PFSK-1 (cell line): ENCODE data around the gene TMEM14B.

Experiments used
- FOXP2 ChIP-seq: optimal IDR thresholded peaks from 2 replicates; pipeline ENCODE3; 2011; ENCODE audit warnings: borderline replicate concordance, control low read depth, inconsistent platforms; ENCODE audit not compliant: insufficient read depth; ENCODE audit errors: extremely low read length, extremely low read depth
- POLR2AphosphoS5 ChIP-seq: IDR thresholded peaks from 2 replicates; pipeline ENCODE4 v1.6.1; 2012; ENCODE audit warnings: low read depth, mild to moderate bottlenecking, control low read depth, low read length, moderate library complexity
- SIN3A ChIP-seq: IDR thresholded peaks from 2 replicates; pipeline ENCODE4 v1.6.1; 2012; ENCODE audit warnings: mild to moderate bottlenecking, low read length, moderate library complexity, borderline replicate concordance; ENCODE audit not compliant: insufficient read depth
- TAF1 ChIP-seq: IDR thresholded peaks from 2 replicates; pipeline ENCODE4 v1.6.1; 2012; ENCODE audit warnings: low read length, control low read depth, borderline replicate concordance; ENCODE audit not compliant: insufficient read depth
- TF ChIP-seq, protein P1 (sequence below), 2 experiments: IDR thresholded peaks; 2 replicates each; pipeline versions ENCODE4 v1.6.1 to v1.8.0; 2011 to 2012; ENCODE audit warnings: low read depth in 2 of 2, low read length in 2 of 2, control low read depth in 1 of 2, inconsistent platforms in 1 of 2, mild to moderate bottlenecking in 1 of 2, moderate library complexity in 1 of 2; ENCODE audit not compliant: insufficient read depth in 1 of 2

DNA sequence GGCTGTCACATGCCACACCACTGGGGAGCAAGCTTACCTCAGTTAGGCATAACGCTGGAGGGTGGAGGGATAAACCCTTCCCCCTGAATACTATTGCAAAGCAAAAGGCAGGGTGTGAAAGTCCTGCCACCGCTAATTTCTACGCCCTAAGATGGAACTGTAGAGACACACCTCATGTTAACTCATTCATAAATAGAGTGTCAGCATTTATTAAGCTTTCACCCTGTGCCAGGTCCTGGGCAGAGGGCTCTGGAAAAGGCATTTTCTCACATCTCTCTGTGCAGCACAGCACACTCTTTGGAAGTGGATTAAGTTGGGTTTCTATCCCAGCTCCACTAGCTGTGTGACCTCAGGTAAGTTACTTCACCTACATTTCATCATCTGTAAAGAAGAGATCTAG, 21.8 kb downstream of the TMEM14B start:
- TF ChIP-seq POLR2AphosphoS5, result no peak
- TF ChIP-seq, protein P1, sequence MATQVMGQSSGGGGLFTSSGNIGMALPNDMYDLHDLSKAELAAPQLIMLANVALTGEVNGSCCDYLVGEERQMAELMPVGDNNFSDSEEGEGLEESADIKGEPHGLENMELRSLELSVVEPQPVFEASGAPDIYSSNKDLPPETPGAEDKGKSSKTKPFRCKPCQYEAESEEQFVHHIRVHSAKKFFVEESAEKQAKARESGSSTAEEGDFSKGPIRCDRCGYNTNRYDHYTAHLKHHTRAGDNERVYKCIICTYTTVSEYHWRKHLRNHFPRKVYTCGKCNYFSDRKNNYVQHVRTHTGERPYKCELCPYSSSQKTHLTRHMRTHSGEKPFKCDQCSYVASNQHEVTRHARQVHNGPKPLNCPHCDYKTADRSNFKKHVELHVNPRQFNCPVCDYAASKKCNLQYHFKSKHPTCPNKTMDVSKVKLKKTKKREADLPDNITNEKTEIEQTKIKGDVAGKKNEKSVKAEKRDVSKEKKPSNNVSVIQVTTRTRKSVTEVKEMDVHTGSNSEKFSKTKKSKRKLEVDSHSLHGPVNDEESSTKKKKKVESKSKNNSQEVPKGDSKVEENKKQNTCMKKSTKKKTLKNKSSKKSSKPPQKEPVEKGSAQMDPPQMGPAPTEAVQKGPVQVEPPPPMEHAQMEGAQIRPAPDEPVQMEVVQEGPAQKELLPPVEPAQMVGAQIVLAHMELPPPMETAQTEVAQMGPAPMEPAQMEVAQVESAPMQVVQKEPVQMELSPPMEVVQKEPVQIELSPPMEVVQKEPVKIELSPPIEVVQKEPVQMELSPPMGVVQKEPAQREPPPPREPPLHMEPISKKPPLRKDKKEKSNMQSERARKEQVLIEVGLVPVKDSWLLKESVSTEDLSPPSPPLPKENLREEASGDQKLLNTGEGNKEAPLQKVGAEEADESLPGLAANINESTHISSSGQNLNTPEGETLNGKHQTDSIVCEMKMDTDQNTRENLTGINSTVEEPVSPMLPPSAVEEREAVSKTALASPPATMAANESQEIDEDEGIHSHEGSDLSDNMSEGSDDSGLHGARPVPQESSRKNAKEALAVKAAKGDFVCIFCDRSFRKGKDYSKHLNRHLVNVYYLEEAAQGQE (IDR thresholded peaks at IDR 0.05; ENCODE audit: insufficient read depth in 1 of 2, low read depth in 2 of 2, low read length in 2 of 2), result no peak
- no peak for TF ChIP-seq SIN3A
- TF ChIP-seq TAF1, result no peak
- TF ChIP-seq FOXP2, result no peak
